GM12801 (cell line): ENCODE results near the gene DTNB.

Experiments used
- TF ChIP-seq, protein P1 (sequence below): IDR thresholded peaks from one replicate; pipeline ENCODE4 v1.5.1; 2011; ENCODE audit warnings: control low read depth; ENCODE audit not compliant: insufficient read length; ENCODE audit errors: extremely low read depth

Gene DTNB

DNA sequence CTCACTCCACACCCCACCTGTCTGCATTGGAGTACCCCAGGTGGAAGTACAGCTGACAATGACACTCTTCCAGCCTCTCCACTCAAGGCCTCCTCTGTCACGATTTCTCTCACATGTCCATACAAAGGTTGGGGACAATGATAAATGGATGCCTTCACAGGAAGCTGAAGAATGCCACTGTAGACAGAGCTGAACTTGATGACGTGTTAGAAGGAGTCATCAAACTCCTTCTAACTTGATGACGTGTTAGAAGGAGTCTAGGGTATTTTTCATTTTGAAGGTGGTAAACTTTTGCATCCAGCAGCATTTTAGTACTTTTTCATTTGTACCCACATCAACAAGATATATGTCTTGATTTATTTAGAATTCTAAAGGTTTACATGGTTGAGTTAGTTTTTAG, 168.2 kb downstream of the DTNB start:
- TF ChIP-seq, protein P1, sequence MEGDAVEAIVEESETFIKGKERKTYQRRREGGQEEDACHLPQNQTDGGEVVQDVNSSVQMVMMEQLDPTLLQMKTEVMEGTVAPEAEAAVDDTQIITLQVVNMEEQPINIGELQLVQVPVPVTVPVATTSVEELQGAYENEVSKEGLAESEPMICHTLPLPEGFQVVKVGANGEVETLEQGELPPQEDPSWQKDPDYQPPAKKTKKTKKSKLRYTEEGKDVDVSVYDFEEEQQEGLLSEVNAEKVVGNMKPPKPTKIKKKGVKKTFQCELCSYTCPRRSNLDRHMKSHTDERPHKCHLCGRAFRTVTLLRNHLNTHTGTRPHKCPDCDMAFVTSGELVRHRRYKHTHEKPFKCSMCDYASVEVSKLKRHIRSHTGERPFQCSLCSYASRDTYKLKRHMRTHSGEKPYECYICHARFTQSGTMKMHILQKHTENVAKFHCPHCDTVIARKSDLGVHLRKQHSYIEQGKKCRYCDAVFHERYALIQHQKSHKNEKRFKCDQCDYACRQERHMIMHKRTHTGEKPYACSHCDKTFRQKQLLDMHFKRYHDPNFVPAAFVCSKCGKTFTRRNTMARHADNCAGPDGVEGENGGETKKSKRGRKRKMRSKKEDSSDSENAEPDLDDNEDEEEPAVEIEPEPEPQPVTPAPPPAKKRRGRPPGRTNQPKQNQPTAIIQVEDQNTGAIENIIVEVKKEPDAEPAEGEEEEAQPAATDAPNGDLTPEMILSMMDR, result no peak

DNA sequence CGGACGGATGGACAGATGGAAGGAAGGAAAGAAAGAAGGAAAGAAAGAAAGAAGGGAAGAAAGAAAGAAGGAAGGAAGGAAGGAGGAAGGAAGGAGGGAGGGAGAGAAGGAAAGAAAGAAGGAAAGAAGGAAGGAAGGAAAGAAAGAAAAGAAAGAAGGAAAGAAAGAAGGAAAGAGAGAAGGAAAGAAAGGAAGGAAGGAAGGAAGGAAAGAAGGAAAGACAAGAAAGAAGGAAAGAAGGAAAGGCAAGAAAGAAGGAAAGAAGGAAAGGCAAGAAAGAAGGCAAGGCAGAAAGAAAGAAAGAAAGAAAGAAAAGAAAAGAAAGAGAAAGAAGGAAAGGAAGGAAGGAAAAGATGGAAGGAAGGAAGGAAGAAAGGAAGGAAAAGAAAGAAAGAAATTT, 169.1 kb downstream of the DTNB start:
- TF ChIP-seq, protein P1, result no peak

DNA sequence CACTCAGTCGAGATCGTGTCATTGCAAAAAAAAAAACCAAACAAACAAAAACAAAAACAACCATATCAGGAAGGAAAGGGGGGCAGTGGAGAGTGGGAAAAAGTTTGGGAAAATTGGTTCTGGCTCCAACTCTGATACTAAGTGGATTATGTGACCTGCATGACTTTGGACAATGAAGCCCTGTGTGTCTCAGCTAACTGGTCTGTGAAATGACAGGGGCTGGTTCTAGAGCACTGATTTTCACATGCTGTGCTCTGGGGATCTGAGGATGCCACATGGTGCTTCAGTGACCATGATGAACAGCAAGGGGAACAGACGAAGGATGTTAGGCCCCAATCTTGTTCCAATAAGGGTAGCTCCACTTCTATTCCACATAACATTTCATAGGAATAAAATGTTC, 174.2 kb downstream of the DTNB start:
- TF ChIP-seq, protein P1, result no peak

DNA sequence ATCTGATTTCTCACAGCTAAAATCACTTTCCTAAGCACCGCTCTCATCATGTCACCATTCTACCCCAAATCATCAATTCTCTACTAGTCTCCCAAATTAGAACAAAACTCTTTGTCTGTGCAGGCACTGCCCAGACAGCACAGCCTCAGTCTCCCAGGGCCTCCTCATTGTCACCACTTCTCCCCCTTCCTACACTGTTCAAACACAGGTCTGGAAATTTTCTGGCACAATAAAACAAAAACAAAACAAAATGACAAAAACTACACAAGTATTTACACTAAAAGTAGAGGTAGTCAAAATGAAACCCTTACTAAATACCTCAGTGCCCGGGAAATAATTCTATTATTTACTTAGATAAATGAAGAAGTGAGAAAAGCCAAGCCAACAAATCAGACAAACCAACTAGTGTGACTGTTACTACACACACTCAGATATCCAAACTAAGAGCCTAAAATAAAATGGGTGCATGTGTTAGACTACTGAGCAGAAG, 175.4 kb downstream of the DTNB start:
- TF ChIP-seq, protein P1, result no peak

DNA sequence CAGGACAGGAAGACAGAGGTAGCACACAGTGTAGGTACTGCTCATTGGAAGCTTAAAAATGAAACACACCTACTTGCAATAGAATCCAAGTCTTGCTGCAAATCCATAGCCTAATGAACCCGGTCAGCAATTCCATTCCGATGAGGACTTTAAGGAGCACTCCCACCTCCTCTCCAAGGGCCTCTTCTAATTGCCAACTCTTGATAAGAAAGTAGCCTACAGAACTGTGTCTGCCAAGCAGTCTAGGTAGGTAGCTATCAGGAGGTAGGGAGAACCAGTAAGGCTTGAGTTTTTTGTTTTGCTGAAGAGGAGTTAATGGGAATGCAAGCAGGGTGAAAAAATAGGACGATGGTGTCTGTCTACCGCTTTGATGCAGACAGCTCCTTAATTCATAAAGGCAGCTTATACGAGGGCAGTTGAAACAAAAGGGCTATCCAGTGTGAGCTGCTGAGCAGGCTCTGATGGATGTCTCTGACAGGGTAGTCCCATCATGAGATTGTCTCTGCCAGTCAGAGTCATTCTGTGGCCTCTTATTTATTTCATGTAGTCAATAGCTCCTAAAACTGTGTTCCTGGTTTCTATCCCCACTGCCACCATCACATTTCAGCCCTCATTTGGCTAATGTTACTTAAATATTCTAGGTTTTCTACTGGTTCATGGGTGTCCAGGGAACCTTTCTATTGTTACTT, 176.0 kb downstream of the DTNB start:
- TF ChIP-seq, protein P1, result no peak

DNA sequence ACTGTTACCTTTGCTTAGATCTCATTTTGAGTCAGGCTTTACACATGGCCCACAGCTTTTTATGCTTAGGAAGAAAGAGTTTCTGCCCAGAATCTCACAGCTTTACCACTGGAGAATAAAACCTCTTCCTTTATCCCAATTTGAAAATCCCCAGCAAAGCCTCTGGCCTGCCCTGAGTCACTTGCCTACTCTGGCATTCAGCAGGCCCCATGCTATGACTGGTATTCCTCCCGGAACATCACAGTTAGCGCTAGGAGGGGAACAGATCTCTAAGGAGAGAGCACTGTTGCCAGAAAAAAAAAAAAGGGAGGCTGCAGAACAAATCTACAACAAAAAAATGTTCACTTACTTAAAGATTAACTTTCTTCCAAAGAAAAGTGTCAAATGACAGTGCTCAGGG, 178.8 kb downstream of the DTNB start:
- TF ChIP-seq, protein P1, result no peak

DNA sequence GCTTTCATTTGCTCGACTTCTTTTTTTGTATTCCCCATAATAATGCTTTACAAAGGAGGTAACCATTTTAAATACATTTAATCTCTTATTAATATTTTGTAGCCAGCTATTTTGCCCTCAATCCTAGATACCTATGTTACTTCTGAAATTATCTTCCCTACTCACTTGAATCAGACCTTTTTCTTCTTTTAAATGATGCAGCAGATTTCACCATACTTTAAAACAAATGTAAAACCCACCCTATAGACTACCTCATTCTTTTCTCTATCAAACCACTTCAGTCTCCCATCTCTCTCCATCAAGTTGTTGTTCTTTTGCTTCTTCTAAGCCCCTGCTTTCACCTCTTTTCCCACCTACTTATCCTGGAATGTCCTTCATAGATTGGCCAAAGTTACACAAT, 180.2 kb downstream of the DTNB start:
- TF ChIP-seq, protein P1, result no peak
